ENCODE data around the gene DCDC1. TPM values are rescaled to one million over a fixed set of nuclear protein-coding genes. Genes with fewer than 3 reads are reported as not detected.

Gene DCDC1
- polyA plus RNA-seq, 3 donors: 0.03 TPM; not detected in 2

DNA sequence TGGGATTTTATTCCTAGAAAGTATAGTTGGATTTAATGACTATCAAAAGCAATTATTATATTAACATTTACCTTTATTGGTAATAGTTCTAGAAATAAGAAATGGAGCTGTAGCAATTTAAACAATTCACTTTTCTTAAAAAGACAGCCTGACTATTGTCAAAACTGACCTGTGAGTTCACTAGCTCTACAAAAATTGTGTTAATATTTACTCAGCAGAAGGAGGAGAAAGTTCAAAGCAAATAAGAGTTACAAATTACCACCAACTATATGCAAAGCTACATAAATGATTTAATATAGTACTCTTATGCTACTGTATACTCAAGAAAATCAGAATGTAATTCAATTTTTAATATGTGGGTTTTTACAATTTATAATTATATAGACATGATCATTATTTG, 310.0 kb downstream of the DCDC1 start:
- peaks cover 0 to 1% (median 1%) of the 10 kb centered on the region in 3 donors for H3K27me3 Mint-ChIP-seq (ENCODE audit: low read depth in 3 of 3)
- H3K4me3 Mint-ChIP-seq: no peak overlapping the region
- intact Hi-C loops (cut with micrococcal nuclease): no loop called here

DNA sequence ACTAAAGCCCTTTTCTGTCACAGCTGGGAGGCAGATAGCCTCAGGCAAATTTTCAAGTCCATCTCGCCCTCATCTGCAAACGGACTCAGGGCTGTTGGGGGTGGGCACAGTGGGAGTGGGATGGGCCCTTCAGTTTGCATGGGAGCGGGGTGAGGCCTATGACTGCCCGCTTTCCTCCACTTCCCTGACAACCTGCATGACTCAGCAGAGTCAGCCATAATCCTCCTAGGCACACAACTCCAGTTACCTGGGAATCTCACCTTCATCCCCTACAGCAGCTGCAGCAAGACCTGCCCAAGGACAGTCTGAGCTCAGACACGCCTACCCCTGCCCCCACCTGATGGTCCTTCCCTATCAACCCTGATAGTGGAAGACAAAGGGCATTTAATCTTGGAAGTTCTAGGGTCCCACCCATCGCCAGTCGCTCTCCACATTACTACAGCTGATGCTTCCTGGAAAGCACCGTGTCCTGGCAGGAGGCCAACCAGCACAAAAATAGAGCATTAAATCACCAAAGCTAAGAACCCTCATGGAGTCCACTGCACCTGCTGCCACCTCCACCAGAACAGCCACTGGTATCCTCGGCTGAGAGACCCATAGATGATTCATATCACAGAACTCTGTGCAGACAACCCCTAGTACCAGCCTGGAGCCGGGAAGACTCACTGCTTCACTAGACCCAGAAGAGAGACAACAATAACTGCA, 319.3 kb downstream of the DCDC1 start:
- WGBS (ENCODE audit: insufficient coverage): 66% methylated on average over 3 of the region's 10 CpGs
- Histone ChIP-seq H3K27me3 (ENCODE audit: control insufficient read depth in 2 of 2, insufficient read depth in 2 of 2, low read length in 2 of 2) (no peaks in the 10 kb centered on the region), H3K4me2 (replicated peaks; ENCODE audit: extremely low read depth, low read length, poor library complexity, severe bottlenecking) (no peak overlapping the region), H3K4me1 (ENCODE audit: control insufficient read depth in 1 of 2, insufficient read depth in 2 of 2, low read length in 2 of 2) (no peaks in the 10 kb centered on the region), H4K20me1 (ENCODE audit: insufficient read depth, low read length) (no peaks in the 10 kb centered on the region), H3K27ac (ENCODE audit: low read depth in 1 of 2, low read length in 2 of 2) (no peak overlapping the region), H3K9me3 (replicated peaks in 1 of 2; ENCODE audit: control insufficient read depth in 1 of 2, insufficient read depth in 1 of 2, low read length in 2 of 2) (peaks cover 0 to 3% of the 10 kb centered on the region in 2 donors), H3K9ac (ENCODE audit: insufficient read depth, low read length, poor library complexity, severe bottlenecking) (no peak overlapping the region), H3K4me3 (replicated peaks in 1 of 3; ENCODE audit: low read depth in 2 of 3, low read length in 3 of 3) (no peak overlapping the region), H2AFZ (ENCODE audit: insufficient read depth, low read depth, low read length, poor library complexity, severe bottlenecking) (no peak overlapping the region), H3K79me2 (ENCODE audit: insufficient read depth, low read length) (no peaks in the 10 kb centered on the region), H3K36me3 (replicated peaks in 1 of 2; ENCODE audit: control insufficient read depth in 1 of 2, insufficient read depth in 2 of 2, low read length in 2 of 2) (no peaks in the 10 kb centered on the region)
- H3K4me3 Mint-ChIP-seq: no peak overlapping the region
- peaks cover 0 to 2% (median 1%) of the 10 kb centered on the region in 3 donors for H3K27me3 Mint-ChIP-seq (ENCODE audit: low read depth in 3 of 3)
- H3K9me3 Mint-ChIP-seq: peaks cover 2 to 19% (median 7%) of the 10 kb centered on the region in 7 donors
- TF ChIP-seq, protein P1, sequence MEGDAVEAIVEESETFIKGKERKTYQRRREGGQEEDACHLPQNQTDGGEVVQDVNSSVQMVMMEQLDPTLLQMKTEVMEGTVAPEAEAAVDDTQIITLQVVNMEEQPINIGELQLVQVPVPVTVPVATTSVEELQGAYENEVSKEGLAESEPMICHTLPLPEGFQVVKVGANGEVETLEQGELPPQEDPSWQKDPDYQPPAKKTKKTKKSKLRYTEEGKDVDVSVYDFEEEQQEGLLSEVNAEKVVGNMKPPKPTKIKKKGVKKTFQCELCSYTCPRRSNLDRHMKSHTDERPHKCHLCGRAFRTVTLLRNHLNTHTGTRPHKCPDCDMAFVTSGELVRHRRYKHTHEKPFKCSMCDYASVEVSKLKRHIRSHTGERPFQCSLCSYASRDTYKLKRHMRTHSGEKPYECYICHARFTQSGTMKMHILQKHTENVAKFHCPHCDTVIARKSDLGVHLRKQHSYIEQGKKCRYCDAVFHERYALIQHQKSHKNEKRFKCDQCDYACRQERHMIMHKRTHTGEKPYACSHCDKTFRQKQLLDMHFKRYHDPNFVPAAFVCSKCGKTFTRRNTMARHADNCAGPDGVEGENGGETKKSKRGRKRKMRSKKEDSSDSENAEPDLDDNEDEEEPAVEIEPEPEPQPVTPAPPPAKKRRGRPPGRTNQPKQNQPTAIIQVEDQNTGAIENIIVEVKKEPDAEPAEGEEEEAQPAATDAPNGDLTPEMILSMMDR (IDR thresholded peaks at IDR 0.05): no peak
- H3K27ac Mint-ChIP-seq: no peak overlapping the region
- H3K36me3 Mint-ChIP-seq: no peaks in the 10 kb centered on the region
- intact Hi-C loops (cut with micrococcal nuclease): no loop called here
- H3K4me1 Mint-ChIP-seq: no peaks in the 10 kb centered on the region
- DNase-seq: no peak

More for the DNA sequence above, 310.0 kb downstream of the DCDC1 start:
- Mint-ChIP-seq H3K4me1 (no peaks in the 10 kb centered on the region), H3K27ac (no peak overlapping the region), H3K36me3 (no peaks in the 10 kb centered on the region), H3K9me3 (peaks cover 0 to 3% (median 0%) of the 10 kb centered on the region in 7 donors)
- no peak for DNase-seq
- Histone ChIP-seq H3K9ac (ENCODE audit: insufficient read depth, low read length, poor library complexity, severe bottlenecking) (no peak overlapping the region), H3K9me3 (replicated peaks in 1 of 2; ENCODE audit: control insufficient read depth in 1 of 2, insufficient read depth in 1 of 2, low read length in 2 of 2) (no peaks in the 10 kb centered on the region), H3K4me3 (replicated peaks in 1 of 3; ENCODE audit: low read depth in 2 of 3, low read length in 3 of 3) (no peak overlapping the region), H3K79me2 (ENCODE audit: insufficient read depth, low read length) (no peaks in the 10 kb centered on the region), H3K27ac (ENCODE audit: low read depth in 1 of 2, low read length in 2 of 2) (no peak overlapping the region), H4K20me1 (ENCODE audit: insufficient read depth, low read length) (no peaks in the 10 kb centered on the region), H3K27me3 (ENCODE audit: control insufficient read depth in 2 of 2, insufficient read depth in 2 of 2, low read length in 2 of 2) (no peaks in the 10 kb centered on the region), H3K4me1 (ENCODE audit: control insufficient read depth in 1 of 2, insufficient read depth in 2 of 2, low read length in 2 of 2) (no peaks in the 10 kb centered on the region), H3K4me2 (replicated peaks; ENCODE audit: extremely low read depth, low read length, poor library complexity, severe bottlenecking) (no peak overlapping the region), H3K36me3 (replicated peaks in 1 of 2; ENCODE audit: control insufficient read depth in 1 of 2, insufficient read depth in 2 of 2, low read length in 2 of 2) (no peaks in the 10 kb centered on the region), H2AFZ (ENCODE audit: insufficient read depth, low read depth, low read length, poor library complexity, severe bottlenecking) (no peak overlapping the region)
- TF ChIP-seq, protein P1 (IDR thresholded peaks at IDR 0.05): no peak

All from CD14-positive monocyte (primary cell).